Retinal pigment epithelial cell (primary cell): Measurements from ENCODE around the gene ADSS1.
"Not testable (repeated sequence)": the region's sequence is repeated elsewhere in the genome, so short reads cannot be mapped to it uniquely, and the experiment has no call there.

ENCODE experiments used
- DNase-seq: peaks from one replicate; pipeline ENCODE4 v3.0.0-alpha.2; 2010; ENCODE audit warnings: low read depth
- H3K4me3 ChIP-seq: 2 replicates; pipeline ENCODE4 v1.5.1; 2011; ENCODE audit warnings: mild to moderate bottlenecking, low read length, control low read depth, moderate library complexity
- CTCF ChIP-seq: conservative IDR thresholded peaks from 2 replicates; pipeline ENCODE4 v1.5.1; 2011; ENCODE audit warnings: low read depth, low read length, control low read depth, inconsistent platforms

The ADSS1 gene

GRCh38 chr14:104744484-104744883 is 20.5 kb downstream of the ADSS1 start:
- DNase-seq: no peak
- H3K4me3 ChIP-seq: no peak overlapping the region
- TF ChIP-seq CTCF: no peak

GRCh38 chr14:104745431-104745830 is 21.4 kb downstream of the ADSS1 start:
- DNase-seq: no peak
- TF ChIP-seq CTCF: no peak
- no peak overlapping the region for H3K4me3 ChIP-seq

GRCh38 chr14:104746071-104746545 is 22.1 kb downstream of the ADSS1 start:
- H3K4me3 ChIP-seq: no peak overlapping the region
- TF ChIP-seq CTCF: no peak
- no peak for DNase-seq

GRCh38 chr14:104746934-104747481 is 23.0 kb downstream of the ADSS1 start:
- no peak for DNase-seq
- H3K4me3 ChIP-seq: no peak overlapping the region
- no peak for TF ChIP-seq CTCF

- no peak for DNase-seq
- H3K4me3 ChIP-seq: no peak overlapping the region
- no peak for TF ChIP-seq CTCF
Measured at GRCh38 chr14:104747876-104748275, 23.8 kb downstream of the ADSS1 start.

- H3K4me3 ChIP-seq: no peak overlapping the region
- no peak for TF ChIP-seq CTCF
- DNase-seq: no peak
Measured at GRCh38 chr14:104749111-104749649, 25.2 kb downstream of the ADSS1 start.

GRCh38 chr14:104750056-104750752 is 26.2 kb downstream of the ADSS1 start:
- H3K4me3 ChIP-seq: no peak overlapping the region
- DNase-seq: no peak
- no peak for TF ChIP-seq CTCF

- DNase-seq: not testable (repeated sequence)
Measured at GRCh38 chr14:104750753-104751057, 26.7 kb downstream of the ADSS1 start.

More at GRCh38 chr14:104750753-104751057, 26.7 kb downstream of the ADSS1 start:
- not testable (repeated sequence) for H3K4me3 ChIP-seq
